B cell (primary cell): ENCODE data around the gene TLCD3B. TPM values are rescaled to one million over a fixed set of nuclear protein-coding genes. Genes with fewer than 3 reads are reported as not detected.
A peak's percentile ranks its signal among the peaks of the same experiment; 100 is the strongest.

Experiments
- ATAC-seq: fragments of 200-7000 bp; cut with Tn5 transposase; one replicate; pipeline ENCODE4 v1.10.0; 2021; ENCODE audit warnings: low read depth, mild to moderate bottlenecking, moderate number of reproducible peaks, moderate library complexity
- CTCF ChIA-PET: fragments of 350-600 bp; sonication (Branson Sonifier 250); formaldehyde crosslinking; loops from one replicate; lab custom pipeline; 2021; ENCODE audit warnings: antibody characterized with exemption, inconsistent platforms; lab: Charles Lee
- POLR2A ChIA-PET: fragments of 350-600 bp; sonication (Branson Sonifier 250); formaldehyde crosslinking; loops from one replicate; lab custom pipeline; 2021; ENCODE audit warnings: antibody characterized with exemption; lab: Charles Lee
- DNase-seq: peaks from one replicate; pipeline ENCODE4 v3.0.0; 2013
- H2AFZ ChIP-seq: 2 replicates; pipeline ENCODE4 v1.6.1; 2012; ENCODE audit warnings: mild to moderate bottlenecking, low read depth, low read length; ENCODE audit not compliant: insufficient read depth, poor library complexity, severe bottlenecking
- H3K27ac ChIP-seq, 2 donors: 1 replicate in 1 of 2; 2 replicates in 1 of 2; pipeline ENCODE4 v1.5.1; 2012 to 2013; ENCODE audit warnings: low read length in 2 of 2, mild to moderate bottlenecking in 2 of 2, moderate library complexity in 1 of 2
- H3K27me3 ChIP-seq, 4 experiments: fragments of 200-600 bp in 1 of 4; sonication (generic) in 1 of 4; replicated peaks in 1 of 4; 1 replicate in 2 of 4; 2 replicates in 2 of 4; pipeline versions ENCODE4 v1.6.1 to v1.7.0; 2013 to 2016; ENCODE audit warnings: low read length in 3 of 4, mild to moderate bottlenecking in 2 of 4, mixed read lengths in 1 of 4, moderate library complexity in 1 of 4; ENCODE audit not compliant: insufficient read depth in 4 of 4, control insufficient read depth in 3 of 4; ENCODE audit errors: control extremely low read depth in 1 of 4
- H3K36me3 ChIP-seq, 2 experiments: replicated peaks in 1 of 2; 1 replicate in 1 of 2; 2 replicates in 1 of 2; pipeline versions ENCODE4 v1.6.1 to v1.7.1; 2013; ENCODE audit warnings: low read length in 1 of 2; ENCODE audit not compliant: insufficient read depth in 2 of 2, control insufficient read depth in 1 of 2; ENCODE audit errors: control extremely low read depth in 1 of 2, extremely low read depth in 1 of 2
- H3K4me1 ChIP-seq, 2 donors: fragments of 200-600 bp in 1 of 2; sonication (generic) in 1 of 2; 1 replicate in 1 of 2; 2 replicates in 1 of 2; pipeline versions ENCODE4 v1.5.1 to v1.6.1; 2013 to 2017; ENCODE audit warnings: low read length in 2 of 2; ENCODE audit not compliant: control insufficient read depth in 2 of 2, insufficient read depth in 2 of 2
- H3K4me2 ChIP-seq: replicated peaks from 2 replicates; pipeline ENCODE3; 2012; ENCODE audit warnings: mild to moderate bottlenecking, low read depth, low read length; ENCODE audit not compliant: poor library complexity, severe bottlenecking
- H3K4me3 ChIP-seq, 5 experiments: fragments of 200-600 bp in 1 of 5; sonication (generic) in 1 of 5; 1 replicate in 3 of 5; 2 replicates in 2 of 5; pipeline versions ENCODE4 v1.5.1 to v1.7.0; 2011 to 2016; ENCODE audit warnings: low read length in 4 of 5, mild to moderate bottlenecking in 4 of 5, low read depth in 2 of 5, control low read depth in 1 of 5, moderate library complexity in 1 of 5; ENCODE audit not compliant: insufficient read depth in 1 of 5; ENCODE audit errors: control extremely low read depth in 1 of 5, extremely low read depth in 1 of 5
- H3K79me2 ChIP-seq: fragments of 200-600 bp; sonication (generic); one replicate; pipeline ENCODE4 v1.6.0; 2016; ENCODE audit warnings: low read length; ENCODE audit not compliant: control insufficient read depth, insufficient read depth
- H3K9ac ChIP-seq: fragments of 200-600 bp; sonication (generic); 2 replicates; pipeline ENCODE4 v1.6.1; 2017; ENCODE audit warnings: mild to moderate bottlenecking, low read length, moderate library complexity
- H3K9me3 ChIP-seq, 3 donors: one replicate each; pipeline versions ENCODE4 v1.6.1 to v1.7.1; 2013; ENCODE audit warnings: low read length in 2 of 3; ENCODE audit not compliant: control insufficient read depth in 2 of 3, insufficient read depth in 1 of 3; ENCODE audit errors: control extremely low read depth in 1 of 3
- H4K20me1 ChIP-seq: 2 replicates; pipeline ENCODE4 v1.6.0; 2012; ENCODE audit warnings: mild to moderate bottlenecking, low read length; ENCODE audit not compliant: insufficient read depth, control insufficient read depth, poor library complexity, severe bottlenecking
- H3K27ac Mint-ChIP-seq: one replicate; pipeline ENCODE4 v1.8.0; 2021; ENCODE audit warnings: mixed read lengths
- H3K27me3 Mint-ChIP-seq: one replicate; pipeline ENCODE4 v1.8.0; 2021; ENCODE audit warnings: mixed read lengths
- H3K4me1 Mint-ChIP-seq: one replicate; pipeline ENCODE4 v1.8.0; 2021; ENCODE audit warnings: mixed read lengths
- H3K4me3 Mint-ChIP-seq: one replicate; pipeline ENCODE4 v1.8.0; 2021; ENCODE audit warnings: mixed read lengths
- H3K9me3 Mint-ChIP-seq: one replicate; pipeline ENCODE4 v1.8.0; 2022; ENCODE audit warnings: mixed read lengths; ENCODE audit not compliant: insufficient read depth
- EZH2 ChIP-seq: IDR thresholded peaks from 2 replicates; pipeline ENCODE4 v1.6.1; 2012; ENCODE audit warnings: borderline replicate concordance, low read depth, mild to moderate bottlenecking, moderate library complexity, low read length; ENCODE audit not compliant: insufficient read depth, poor library complexity, severe bottlenecking
- WGBS: methylation state at CpG from one replicate; pipeline ENCODE4 v1.1.5; 2013; ENCODE audit warnings: missing lambda C conversion rate; ENCODE audit not compliant: insufficient coverage; 5-methylcytosine and 5-hydroxymethylcytosine counted together
- intact Hi-C: fragments of 100-400 bp; cut with micrococcal nuclease; formaldehyde crosslinking; loops from one replicate; pipeline ENCODE4 v1.10.0; 2022
- polyA plus RNA-seq: library from polyadenylated mRNA; depleted of rRNA; stranded (reverse); fragments of >200 nt; gene quantifications from 2 replicates; pipeline ENCODE4 v1.2.3, GENCODE V29; 2012
- total RNA-seq, 2 donors: library from RNA; stranded (reverse); fragments of 120-200 nt in 1 of 2; gene quantifications; 1 replicate in 1 of 2; 2 replicates in 1 of 2; pipeline versions ENCODE4 v1.2.3 to v1.2.4, GENCODE V29; 2013 to 2022
- TF ChIP-seq, protein P1 (sequence below): fragments of 200-600 bp; IDR thresholded peaks from one replicate; pipeline ENCODE4 v1.8.0; 2022; ENCODE audit warnings: antibody characterized with exemption, mild to moderate bottlenecking

The TLCD3B gene
- total and polyA plus RNA-seq, 2 donors (not counting 1 experiment from before 2014, with no cell fraction given): not detected

- Histone ChIP-seq H3K79me2 (peaks cover 13% of the 10 kb centered on the region), H3K4me1 (peaks cover 15 to 22% of the 10 kb centered on the region in 2 donors), H3K36me3 (peaks cover 0 to 38% of the 10 kb centered on the region in 2 experiments), H2AFZ (peak within 1 kb of the TSS; percentile 96), H3K9ac (peak within 1 kb of the TSS; percentile 97), H3K9me3 (no peaks in the 10 kb centered on the region), H3K27me3 (no peaks in the 10 kb centered on the region), H3K4me3 (peak within 1 kb of the TSS; percentile 89 to 100 (median 98)), H3K4me2 (peak within 1 kb of the TSS; percentile 83), H3K27ac (peak within 1 kb of the TSS; percentile 94 to 97), H4K20me1 (peaks cover 5% of the 10 kb centered on the region)
- peaks cover 43% of the 10 kb centered on the region for H3K4me1 Mint-ChIP-seq
- intact Hi-C loops: loop anchor here (2.0 to 5.0 kb wide), 2 partner anchors 69 to 662 kb away; partner anchors contain the start of genes ALDOA and FBRS
- ATAC-seq (peak; percentile 54), DNase-seq (peak; percentile 93)
- H3K27me3 Mint-ChIP-seq: no peaks in the 10 kb centered on the region
- peak within 1 kb of the TSS; percentile 94 for H3K27ac Mint-ChIP-seq
- H3K9me3 Mint-ChIP-seq: no peaks in the 10 kb centered on the region
- WGBS: under 1% methylated on average over 53 of the region's 53 CpGs
- H3K4me3 Mint-ChIP-seq: peak within 1 kb of the TSS; percentile 98
- TF ChIP-seq EZH2: no peak
- TF ChIP-seq, protein P1, sequence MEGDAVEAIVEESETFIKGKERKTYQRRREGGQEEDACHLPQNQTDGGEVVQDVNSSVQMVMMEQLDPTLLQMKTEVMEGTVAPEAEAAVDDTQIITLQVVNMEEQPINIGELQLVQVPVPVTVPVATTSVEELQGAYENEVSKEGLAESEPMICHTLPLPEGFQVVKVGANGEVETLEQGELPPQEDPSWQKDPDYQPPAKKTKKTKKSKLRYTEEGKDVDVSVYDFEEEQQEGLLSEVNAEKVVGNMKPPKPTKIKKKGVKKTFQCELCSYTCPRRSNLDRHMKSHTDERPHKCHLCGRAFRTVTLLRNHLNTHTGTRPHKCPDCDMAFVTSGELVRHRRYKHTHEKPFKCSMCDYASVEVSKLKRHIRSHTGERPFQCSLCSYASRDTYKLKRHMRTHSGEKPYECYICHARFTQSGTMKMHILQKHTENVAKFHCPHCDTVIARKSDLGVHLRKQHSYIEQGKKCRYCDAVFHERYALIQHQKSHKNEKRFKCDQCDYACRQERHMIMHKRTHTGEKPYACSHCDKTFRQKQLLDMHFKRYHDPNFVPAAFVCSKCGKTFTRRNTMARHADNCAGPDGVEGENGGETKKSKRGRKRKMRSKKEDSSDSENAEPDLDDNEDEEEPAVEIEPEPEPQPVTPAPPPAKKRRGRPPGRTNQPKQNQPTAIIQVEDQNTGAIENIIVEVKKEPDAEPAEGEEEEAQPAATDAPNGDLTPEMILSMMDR: no peak
- ChIA-PET CTCF (interaction anchor here (1.0 to 1.4 kb wide), 2 partner anchors 10 to 699 kb away, joined by 3 to 4 read pairs; no protein-coding TSS in a partner anchor), POLR2A (interaction anchor here (0.5 to 1.2 kb wide), 3 partner anchors 22 to 484 kb away, joined by 4 to 9 read pairs (median 8); partner anchors contain the start of gene TAOK2)
Observed at GRCh38 chr16:29995324-29995910, 35.7 kb downstream of the TLCD3B start, which contains the start of gene HIRIP3. TSS of gene HIRIP3 (minus strand) at chr16:29995617. CDS start at chr16:29995605, 12 bp downstream.
